NCI-H1930 (cell line): ENCODE results near the gene EXOC3L4.

Experiments used
- DNase-seq, 2 experiments: peaks; one replicate each; lab custom pipeline; 2025; lab: John Stamatoyannopoulos, UW

The EXOC3L4 gene

GRCh38 chr14:103133210-103134140 is 39.0 kb downstream of the EXOC3L4 start:
- no peak for DNase-seq

- DNase-seq, result no peak
Measured at GRCh38 chr14:103134405-103134804, 39.9 kb downstream of the EXOC3L4 start.

GRCh38 chr14:103134919-103135318 is 40.4 kb downstream of the EXOC3L4 start:
- DNase-seq, result no peak

GRCh38 chr14:103135333-103136260 is 41.1 kb downstream of the EXOC3L4 start:
- DNase-seq, result no peak

GRCh38 chr14:103136388-103137271 is 42.1 kb downstream of the EXOC3L4 start:
- no peak for DNase-seq

GRCh38 chr14:103137689-103138300 is 43.3 kb downstream of the EXOC3L4 start:
- no peak for DNase-seq

- DNase-seq, result no peak
Measured at GRCh38 chr14:103138301-103139131, 44.0 kb downstream of the EXOC3L4 start.

- no peak for DNase-seq
Measured at GRCh38 chr14:103139132-103140025, 44.9 kb downstream of the EXOC3L4 start.

- no peak for DNase-seq
Measured at GRCh38 chr14:103140316-103141109, 46.0 kb downstream of the EXOC3L4 start.

GRCh38 chr14:103141117-103141796 is 46.7 kb downstream of the EXOC3L4 start:
- peak in 1 of 2 experiments; percentile 7 for DNase-seq

- DNase-seq, result no peak
Measured at GRCh38 chr14:103142026-103142425, 47.5 kb downstream of the EXOC3L4 start.

GRCh38 chr14:103142721-103143302 is 48.3 kb downstream of the EXOC3L4 start:
- no peak for DNase-seq

- no peak for DNase-seq
Measured at GRCh38 chr14:103143506-103143905, 49.0 kb downstream of the EXOC3L4 start.

- no peak for DNase-seq
Measured at GRCh38 chr14:103144085-103144484, 49.6 kb downstream of the EXOC3L4 start.

- no peak for DNase-seq
Measured at GRCh38 chr14:103146141-103146709, 51.7 kb downstream of the EXOC3L4 start.

- DNase-seq, result no peak
Measured at GRCh38 chr14:103149351-103150237, 55.1 kb downstream of the EXOC3L4 start.
